Mammary epithelial cell (primary cell): ENCODE measurements around the gene CYP4F11.
"Not testable (repeated sequence)": the region's sequence is repeated elsewhere in the genome, so short reads cannot be mapped to it uniquely, and the experiment has no call there.

Source experiments
- EZH2 ChIP-seq: IDR thresholded peaks from 2 replicates; pipeline ENCODE4 v1.6.1; 2012; ENCODE audit warnings: low read length, inconsistent platforms, borderline replicate concordance
- TF ChIP-seq, protein P1 (sequence below), 2 donors: IDR thresholded peaks in 1 of 2; conservative IDR thresholded peaks in 1 of 2; 2 replicates each; pipeline ENCODE4 v1.5.1; 2011 to 2012; ENCODE audit warnings: inconsistent platforms in 2 of 2, low read length in 2 of 2, mild to moderate bottlenecking in 2 of 2, control low read depth in 1 of 2, low read depth in 1 of 2; ENCODE audit not compliant: insufficient read depth in 1 of 2; ENCODE audit errors: extremely low read depth in 1 of 2

- not testable (repeated sequence) for TF ChIP-seq EZH2
- TF ChIP-seq, protein P1, sequence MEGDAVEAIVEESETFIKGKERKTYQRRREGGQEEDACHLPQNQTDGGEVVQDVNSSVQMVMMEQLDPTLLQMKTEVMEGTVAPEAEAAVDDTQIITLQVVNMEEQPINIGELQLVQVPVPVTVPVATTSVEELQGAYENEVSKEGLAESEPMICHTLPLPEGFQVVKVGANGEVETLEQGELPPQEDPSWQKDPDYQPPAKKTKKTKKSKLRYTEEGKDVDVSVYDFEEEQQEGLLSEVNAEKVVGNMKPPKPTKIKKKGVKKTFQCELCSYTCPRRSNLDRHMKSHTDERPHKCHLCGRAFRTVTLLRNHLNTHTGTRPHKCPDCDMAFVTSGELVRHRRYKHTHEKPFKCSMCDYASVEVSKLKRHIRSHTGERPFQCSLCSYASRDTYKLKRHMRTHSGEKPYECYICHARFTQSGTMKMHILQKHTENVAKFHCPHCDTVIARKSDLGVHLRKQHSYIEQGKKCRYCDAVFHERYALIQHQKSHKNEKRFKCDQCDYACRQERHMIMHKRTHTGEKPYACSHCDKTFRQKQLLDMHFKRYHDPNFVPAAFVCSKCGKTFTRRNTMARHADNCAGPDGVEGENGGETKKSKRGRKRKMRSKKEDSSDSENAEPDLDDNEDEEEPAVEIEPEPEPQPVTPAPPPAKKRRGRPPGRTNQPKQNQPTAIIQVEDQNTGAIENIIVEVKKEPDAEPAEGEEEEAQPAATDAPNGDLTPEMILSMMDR (conservative IDR thresholded peaks at IDR 0.05 in 1 of 2, IDR thresholded peaks at IDR 0.05 in 1 of 2; ENCODE audit: extremely low read depth in 1 of 2, insufficient read depth in 1 of 2, low read depth in 1 of 2, low read length in 2 of 2), result not testable (repeated sequence)
Observed at GRCh38 chr19:15873771-15874170, 60.6 kb downstream of the CYP4F11 start.
